ENCODE data around the gene NPHP4.

NPHP4 gene

DNA sequence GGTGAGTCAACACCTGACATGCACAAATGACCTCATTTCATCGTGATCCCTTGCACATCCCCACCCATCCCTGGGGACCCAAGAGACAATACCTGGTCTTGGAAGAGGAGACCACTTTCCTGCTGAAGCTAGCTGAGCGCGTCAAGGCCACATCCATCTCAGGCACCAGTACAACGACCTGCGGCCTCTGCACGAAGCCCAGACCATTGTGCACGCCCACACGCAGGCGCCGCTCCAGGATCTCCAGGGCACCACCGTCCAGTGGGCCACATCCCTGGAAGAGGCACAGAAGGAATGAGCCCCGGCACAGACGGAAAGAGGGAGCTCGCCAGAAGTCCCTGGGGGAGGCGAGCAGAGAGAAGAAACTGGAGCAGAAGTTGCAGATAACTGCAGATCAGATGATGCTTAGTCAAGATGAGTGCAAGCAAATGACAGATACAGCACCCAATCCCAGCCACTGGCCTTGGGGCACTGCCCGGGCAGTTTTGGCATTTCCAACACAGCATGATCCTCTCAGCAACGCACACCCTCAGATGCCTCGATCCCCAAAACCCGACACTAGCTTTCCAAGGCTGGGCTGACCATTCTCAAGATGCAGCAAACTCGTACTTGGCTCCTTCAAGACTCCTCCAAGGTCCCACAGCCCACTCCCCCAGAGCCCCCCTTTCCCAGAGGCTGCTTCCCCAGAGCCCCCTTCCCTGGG is 44.1 kb downstream of the NPHP4 start:
- peaks cover 5% of the 10 kb centered on the region; the same call in 1 of the 2 replicates for H3K36me3 ChIP-seq (ENCODE audit: insufficient read depth, low read length)

DNA sequence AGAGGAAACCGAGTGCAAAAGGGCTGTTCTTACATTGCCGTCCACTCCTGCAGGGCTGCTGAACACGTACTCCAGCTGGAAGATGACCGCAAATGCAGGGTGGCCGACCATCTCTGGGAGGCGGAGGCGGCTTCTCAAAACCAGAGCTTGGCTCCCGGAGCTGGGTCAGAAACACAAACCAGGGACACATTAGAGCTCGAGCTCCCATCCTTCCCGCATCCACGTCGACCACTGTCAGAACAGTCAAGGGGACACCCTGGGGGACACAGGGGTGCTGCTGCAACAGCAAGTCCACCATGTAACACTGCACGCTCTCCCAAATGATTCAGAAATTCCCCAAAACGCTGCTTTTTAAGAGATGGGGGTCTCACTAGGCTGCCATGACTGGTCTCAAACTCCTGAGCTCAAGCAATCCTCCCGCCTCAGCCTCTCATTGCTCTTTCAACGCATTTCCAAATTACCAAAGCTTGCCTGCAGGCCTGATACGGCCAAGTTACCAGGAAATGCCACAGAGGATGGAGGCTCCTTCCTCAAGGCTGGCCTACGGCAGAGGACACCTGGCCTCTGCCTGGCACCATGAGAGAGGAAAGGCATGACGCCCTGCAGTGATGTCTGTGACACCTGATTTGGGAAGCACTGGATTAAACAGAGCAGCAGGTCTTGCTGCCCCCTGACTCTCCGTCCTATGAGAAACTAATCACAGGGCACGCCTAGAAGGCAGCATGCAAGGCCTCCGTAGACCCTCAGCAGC is 45.0 kb downstream of the NPHP4 start:
- H3K27me3 ChIP-seq (ENCODE audit: insufficient read depth, low read length) = no peaks in the 10 kb centered on the region
- H3K27ac ChIP-seq (ENCODE audit: low read depth, low read length, poor library complexity, severe bottlenecking) = no peak overlapping the region
- H3K79me2 ChIP-seq (ENCODE audit: insufficient read depth, low read length) = no peaks in the 10 kb centered on the region
- TF ChIP-seq EZH2 (IDR thresholded peaks at IDR 0.05; ENCODE audit: borderline replicate concordance, low read length) (no peak), CTCF (IDR thresholded peaks at IDR 0.05; ENCODE audit: low read length) (no peak)
- no peak overlapping the region for H3K4me2 ChIP-seq (ENCODE audit: low read length)
- H3F3A ChIP-seq (ENCODE audit: insufficient read depth, low read length) = no peaks in the 10 kb centered on the region
- no peak overlapping the region for H2AFZ ChIP-seq (ENCODE audit: low read length)
- H3K9me2 ChIP-seq (ENCODE audit: low read depth, low read length) = no peaks in the 10 kb centered on the region
- no peaks in the 10 kb centered on the region for H3K9me3 ChIP-seq (ENCODE audit: low read length)
- peaks cover 5% of the 10 kb centered on the region; the same call in 1 of the 2 replicates for H3K36me3 ChIP-seq (ENCODE audit: insufficient read depth, low read length)
- no peaks in the 10 kb centered on the region for H3K4me1 ChIP-seq (ENCODE audit: insufficient read depth, low read length, severe bottlenecking)
- H4K20me1 ChIP-seq (ENCODE audit: insufficient read depth, low read length) = no peaks in the 10 kb centered on the region
- no peak overlapping the region for H3K9ac ChIP-seq (ENCODE audit: low read length)
- H3K4me3 ChIP-seq (ENCODE audit: low read depth, low read length, poor library complexity, severe bottlenecking) = no peak overlapping the region

More for the DNA sequence above, 44.1 kb downstream of the NPHP4 start:
- Histone ChIP-seq H3K4me2 (ENCODE audit: low read length) (no peak overlapping the region), H3K9me2 (ENCODE audit: low read depth, low read length) (no peaks in the 10 kb centered on the region), H3K9ac (ENCODE audit: low read length) (no peak overlapping the region), H3K79me2 (ENCODE audit: insufficient read depth, low read length) (no peaks in the 10 kb centered on the region), H4K20me1 (ENCODE audit: insufficient read depth, low read length) (no peaks in the 10 kb centered on the region), H3K9me3 (ENCODE audit: low read length) (no peaks in the 10 kb centered on the region), H2AFZ (ENCODE audit: low read length) (no peak overlapping the region), H3K27ac (ENCODE audit: low read depth, low read length, poor library complexity, severe bottlenecking) (no peak overlapping the region), H3K4me1 (ENCODE audit: insufficient read depth, low read length, severe bottlenecking) (no peaks in the 10 kb centered on the region), H3F3A (ENCODE audit: insufficient read depth, low read length) (no peaks in the 10 kb centered on the region), H3K4me3 (ENCODE audit: low read depth, low read length, poor library complexity, severe bottlenecking) (no peak overlapping the region), H3K27me3 (ENCODE audit: insufficient read depth, low read length) (no peaks in the 10 kb centered on the region)
- no peak for TF ChIP-seq CTCF (IDR thresholded peaks at IDR 0.05; ENCODE audit: low read length)
- TF ChIP-seq EZH2 (IDR thresholded peaks at IDR 0.05; ENCODE audit: borderline replicate concordance, low read length) = no peak

- Histone ChIP-seq H3K4me1 (ENCODE audit: insufficient read depth, low read length, severe bottlenecking) (no peaks in the 10 kb centered on the region), H3F3A (ENCODE audit: insufficient read depth, low read length) (no peaks in the 10 kb centered on the region), H3K9me3 (ENCODE audit: low read length) (no peaks in the 10 kb centered on the region), H3K27ac (ENCODE audit: low read depth, low read length, poor library complexity, severe bottlenecking) (no peak overlapping the region), H2AFZ (ENCODE audit: low read length) (no peak overlapping the region), H4K20me1 (ENCODE audit: insufficient read depth, low read length) (no peaks in the 10 kb centered on the region), H3K9me2 (ENCODE audit: low read depth, low read length) (no peaks in the 10 kb centered on the region), H3K4me2 (ENCODE audit: low read length) (no peak overlapping the region), H3K79me2 (ENCODE audit: insufficient read depth, low read length) (no peaks in the 10 kb centered on the region), H3K36me3 (ENCODE audit: insufficient read depth, low read length) (peaks cover 5% of the 10 kb centered on the region; the same call in 1 of the 2 replicates), H3K9ac (ENCODE audit: low read length) (no peak overlapping the region), H3K4me3 (ENCODE audit: low read depth, low read length, poor library complexity, severe bottlenecking) (no peak overlapping the region), H3K27me3 (ENCODE audit: insufficient read depth, low read length) (no peaks in the 10 kb centered on the region)
- TF ChIP-seq EZH2 (IDR thresholded peaks at IDR 0.05; ENCODE audit: borderline replicate concordance, low read length) (no peak), CTCF (IDR thresholded peaks at IDR 0.05; ENCODE audit: low read length) (no peak)
Measured at GRCh38 chr1:5945445-5945844, 46.8 kb downstream of the NPHP4 start.

Data from OCI-LY1 (cell line).